IPS-NIHi7 (cell line): ENCODE measurements around the gene SEMA6C.
"Not testable (repeated sequence)": the region's sequence is repeated elsewhere in the genome, so short reads cannot be mapped to it uniquely, and the experiment has no call there.

ENCODE experiments used
- DNase-seq: peaks from one replicate; pipeline ENCODE4 v3.0.0; 2012; ENCODE audit warnings: mixed read lengths; ENCODE audit errors: extremely low spot score

Gene SEMA6C, protein sequence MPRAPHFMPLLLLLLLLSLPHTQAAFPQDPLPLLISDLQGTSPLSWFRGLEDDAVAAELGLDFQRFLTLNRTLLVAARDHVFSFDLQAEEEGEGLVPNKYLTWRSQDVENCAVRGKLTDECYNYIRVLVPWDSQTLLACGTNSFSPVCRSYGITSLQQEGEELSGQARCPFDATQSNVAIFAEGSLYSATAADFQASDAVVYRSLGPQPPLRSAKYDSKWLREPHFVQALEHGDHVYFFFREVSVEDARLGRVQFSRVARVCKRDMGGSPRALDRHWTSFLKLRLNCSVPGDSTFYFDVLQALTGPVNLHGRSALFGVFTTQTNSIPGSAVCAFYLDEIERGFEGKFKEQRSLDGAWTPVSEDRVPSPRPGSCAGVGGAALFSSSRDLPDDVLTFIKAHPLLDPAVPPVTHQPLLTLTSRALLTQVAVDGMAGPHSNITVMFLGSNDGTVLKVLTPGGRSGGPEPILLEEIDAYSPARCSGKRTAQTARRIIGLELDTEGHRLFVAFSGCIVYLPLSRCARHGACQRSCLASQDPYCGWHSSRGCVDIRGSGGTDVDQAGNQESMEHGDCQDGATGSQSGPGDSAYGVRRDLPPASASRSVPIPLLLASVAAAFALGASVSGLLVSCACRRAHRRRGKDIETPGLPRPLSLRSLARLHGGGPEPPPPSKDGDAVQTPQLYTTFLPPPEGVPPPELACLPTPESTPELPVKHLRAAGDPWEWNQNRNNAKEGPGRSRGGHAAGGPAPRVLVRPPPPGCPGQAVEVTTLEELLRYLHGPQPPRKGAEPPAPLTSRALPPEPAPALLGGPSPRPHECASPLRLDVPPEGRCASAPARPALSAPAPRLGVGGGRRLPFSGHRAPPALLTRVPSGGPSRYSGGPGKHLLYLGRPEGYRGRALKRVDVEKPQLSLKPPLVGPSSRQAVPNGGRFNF

DNA sequence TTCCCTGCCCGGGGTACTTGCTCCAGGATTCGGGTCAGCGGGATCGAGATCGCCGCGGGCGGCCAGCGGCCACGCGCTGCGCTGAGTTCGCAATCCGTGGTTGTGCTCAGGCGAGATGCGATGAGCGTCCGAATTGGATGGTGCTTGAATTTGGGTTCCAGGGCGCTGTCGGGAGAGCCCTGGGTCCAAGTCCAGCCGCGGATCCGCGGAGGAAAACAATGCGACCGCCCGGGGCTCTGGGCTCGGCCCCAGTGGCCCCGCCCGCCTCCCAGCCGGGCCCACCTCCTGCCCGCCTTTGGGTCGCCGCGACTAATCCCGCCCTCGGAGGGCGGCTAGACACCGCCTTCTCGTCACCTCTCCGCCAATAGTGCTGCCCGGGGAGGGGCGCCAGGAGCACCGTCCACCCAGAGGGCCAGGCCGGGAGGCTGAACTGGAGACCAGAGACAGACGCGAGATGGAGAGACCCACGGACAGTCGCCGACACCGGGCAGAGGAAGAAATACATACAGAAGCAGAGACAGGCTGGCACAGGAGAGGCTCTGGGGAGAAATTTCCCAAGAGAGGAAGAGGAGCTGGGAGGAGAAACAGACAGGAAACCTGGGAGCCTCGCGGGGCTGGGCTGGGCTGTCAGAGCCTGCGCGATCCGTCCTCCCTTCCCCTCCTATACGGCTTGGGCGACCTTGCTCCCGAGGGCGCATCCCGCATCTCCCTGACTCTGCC lies at the start of gene SEMA6C:
Gene SEMA6C (minus strand): TSS at position 220 of the 720 bp plus-strand sequence. CDS start 4,010 bp downstream, outside the sequence.
- peak; percentile 95 for DNase-seq

DNA sequence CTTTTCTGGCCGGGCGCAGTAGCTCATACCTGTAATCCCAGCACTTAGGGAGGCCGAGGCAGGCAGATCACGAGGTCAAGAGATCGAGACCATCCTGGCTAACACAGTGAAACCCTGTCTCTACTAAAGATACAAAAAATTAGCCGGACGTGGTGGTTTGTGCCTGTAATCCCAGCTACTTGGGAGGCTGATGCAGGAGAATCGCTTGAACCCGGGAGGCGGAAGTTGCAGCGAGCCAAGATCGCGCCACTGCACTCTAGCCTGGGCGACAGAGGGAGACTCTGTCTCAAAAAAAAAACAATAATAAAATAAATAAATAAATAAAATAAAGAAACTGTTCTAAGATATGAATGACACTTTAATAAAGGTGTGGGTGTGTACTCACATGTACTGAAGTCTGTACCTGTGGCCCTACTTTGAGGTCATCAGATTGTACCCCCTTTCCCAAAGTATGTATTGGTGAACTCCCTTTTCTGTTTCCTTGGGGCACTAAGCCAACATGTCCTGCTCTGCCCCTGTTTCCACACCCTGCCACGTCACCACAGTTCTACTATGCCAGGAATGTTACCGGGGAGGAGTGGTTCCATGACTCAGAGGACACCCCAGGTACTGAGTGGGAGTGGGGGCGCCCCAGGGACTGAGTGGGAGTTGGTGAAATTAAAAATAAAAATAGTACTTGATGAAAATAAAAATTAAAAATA lies 48.6 kb upstream of the SEMA6C start:
- DNase-seq = not testable (repeated sequence)

GRCh38 chr1:151193856-151194255 lies 47.4 kb upstream of the SEMA6C start:
- DNase-seq = no peak

DNA sequence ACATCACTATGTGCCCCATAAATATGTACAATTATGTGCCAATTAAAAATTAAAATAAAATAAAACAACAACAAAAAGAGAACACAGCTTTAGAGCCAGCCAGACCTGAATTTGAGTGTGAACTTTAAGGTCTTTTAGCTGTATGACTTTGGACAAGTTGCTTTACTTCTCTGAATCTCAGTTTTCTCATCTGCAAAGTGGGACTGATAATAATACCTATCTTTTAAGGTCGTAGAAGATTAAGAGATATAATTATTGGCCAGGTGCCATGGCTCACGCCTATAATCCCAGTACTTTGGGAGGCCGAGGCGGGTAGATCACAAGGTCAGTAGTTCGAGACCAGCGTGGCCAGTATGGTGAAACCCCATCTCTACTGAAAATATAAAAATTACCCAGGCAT lies 46.9 kb upstream of the SEMA6C start:
- no peak for DNase-seq

DNA sequence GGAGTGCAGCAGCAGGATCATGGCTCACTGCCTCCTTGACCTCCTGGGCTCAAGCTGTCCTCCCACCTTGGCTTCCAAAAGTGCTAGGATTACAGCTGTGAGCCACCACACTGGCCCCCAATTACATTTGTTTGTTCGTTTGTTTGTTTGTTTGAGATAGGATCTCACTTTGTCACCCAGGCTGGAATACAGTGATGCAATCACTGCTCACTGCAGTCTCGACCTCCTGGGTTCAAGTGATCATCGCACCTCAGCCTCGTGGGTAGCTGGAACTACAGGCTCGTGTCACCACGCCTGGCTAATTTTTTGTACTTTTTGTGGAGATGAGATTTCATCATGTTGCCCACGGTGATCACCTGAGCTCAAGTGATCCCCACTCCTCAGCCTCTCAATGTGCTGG lies 45.6 kb upstream of the SEMA6C start:
- DNase-seq = no peak

- peak; percentile 95 for DNase-seq
Observed at GRCh38 chr1:151189637-151190445, 43.4 kb upstream of the SEMA6C start, which contains the start of gene VPS72. Gene VPS72, minus strand, starts transcription at chr1:151190197. Its CDS starts 76 bp downstream, at chr1:151190121.

- DNase-seq = not testable (repeated sequence)
Observed at GRCh38 chr1:151188667-151189066, 42.2 kb upstream of the SEMA6C start.

DNA sequence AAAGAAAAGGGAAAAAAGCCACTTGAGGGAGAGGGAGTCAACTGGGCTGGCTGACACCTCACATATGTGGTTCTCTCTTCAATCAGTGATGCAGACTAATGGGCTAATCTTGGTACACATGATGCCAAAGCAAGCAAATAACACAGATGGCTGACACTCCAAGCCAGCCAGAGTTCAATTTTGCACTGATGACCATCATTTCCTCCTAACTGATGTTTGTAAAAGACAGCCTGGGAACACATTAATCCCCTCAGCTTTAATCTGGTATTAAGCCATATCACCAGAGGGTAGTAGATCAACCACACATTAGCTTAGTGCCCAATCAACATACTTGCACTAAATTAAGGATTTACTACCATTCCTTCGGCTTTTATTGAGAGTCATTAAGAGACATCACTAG lies 40.8 kb upstream of the SEMA6C start:
- DNase-seq = no peak

- no peak for DNase-seq
Observed at GRCh38 chr1:151184211-151184610, 37.8 kb upstream of the SEMA6C start.

DNA sequence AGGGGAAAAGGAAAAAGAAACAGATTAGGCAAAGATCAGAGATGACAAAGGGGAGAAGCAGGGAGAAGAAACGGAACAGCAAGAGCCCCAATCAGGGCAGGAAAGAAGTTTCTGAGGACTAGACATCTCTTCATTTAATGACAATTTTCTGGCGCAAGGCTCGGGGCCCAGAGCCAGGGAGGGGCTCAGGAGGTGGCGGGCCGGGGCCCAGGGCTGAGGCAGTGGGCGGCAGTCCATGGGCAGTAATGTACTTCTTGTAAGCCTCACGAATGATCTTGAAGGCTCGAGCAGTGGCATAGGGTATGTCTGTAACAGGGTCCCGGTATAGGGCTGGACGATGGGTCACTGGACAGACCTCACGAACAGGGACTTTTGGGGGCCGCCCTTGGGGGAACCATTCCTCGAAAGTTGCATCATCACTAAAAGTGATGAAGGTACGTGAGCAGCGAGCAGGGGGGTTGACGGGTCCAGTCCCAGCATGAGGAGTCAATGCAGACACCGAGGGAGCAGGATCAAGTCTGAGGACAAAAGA lies 30.1 kb upstream of the SEMA6C start:
- no peak for DNase-seq

DNA sequence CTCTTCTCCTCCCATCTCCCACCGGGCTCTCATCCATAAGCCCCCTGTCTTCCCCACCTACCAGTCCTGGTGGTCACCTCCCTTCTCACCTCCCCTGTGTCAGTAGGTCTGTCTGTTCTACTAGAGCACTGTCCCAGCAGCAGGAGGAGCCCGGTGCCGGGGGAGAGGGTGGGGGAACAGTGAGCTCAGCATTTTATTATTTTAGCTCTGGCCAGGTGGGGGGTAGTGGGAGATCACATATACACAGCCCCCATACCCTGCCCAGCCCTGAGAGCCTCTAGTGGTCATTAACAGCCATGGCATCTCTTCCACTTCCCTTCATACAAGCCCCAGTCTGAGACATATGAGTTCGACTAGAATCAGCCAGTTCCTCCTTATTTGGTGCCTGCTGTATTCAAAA lies 29.4 kb upstream of the SEMA6C start, which contains the start of gene TMOD4:
Gene TMOD4 (minus strand): TSS at position 119 of the 400 bp plus-strand sequence. CDS start 1,106 bp downstream, outside the sequence.
- peak; percentile 50 for DNase-seq

DNA sequence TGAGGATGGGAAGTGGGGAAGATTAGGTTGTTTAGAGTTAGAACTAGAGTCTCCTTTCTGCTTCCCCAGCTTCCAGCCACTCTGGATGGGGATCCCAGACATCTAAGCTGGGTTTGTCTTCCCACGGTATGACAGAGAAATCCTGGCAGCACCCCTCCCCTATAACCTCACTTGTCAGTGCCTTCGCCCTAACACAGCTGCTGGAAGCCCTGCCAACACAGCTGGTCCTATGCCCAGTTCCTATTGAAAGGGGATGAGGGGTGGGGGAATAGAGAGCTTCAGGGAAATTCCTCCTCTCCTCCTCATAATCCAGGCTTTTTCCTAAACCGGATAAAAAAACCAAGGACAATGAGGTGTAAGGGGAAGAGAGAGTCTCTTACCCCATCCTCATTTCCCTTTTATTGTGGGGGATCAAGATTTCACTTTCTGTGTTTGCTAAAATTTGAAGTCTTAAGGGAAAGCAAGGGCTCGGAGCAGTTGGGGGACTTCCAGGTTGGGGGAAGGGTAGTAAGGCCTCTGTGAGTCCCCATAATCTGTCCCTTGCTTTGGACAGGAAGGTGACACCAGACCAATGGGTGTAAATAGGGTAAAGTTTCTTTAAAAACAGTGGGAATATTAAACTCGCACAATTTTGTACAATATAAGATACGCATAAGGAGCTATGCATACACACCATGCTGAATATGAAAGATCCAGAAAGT lies 28.8 kb upstream of the SEMA6C start:
- no peak for DNase-seq

DNA sequence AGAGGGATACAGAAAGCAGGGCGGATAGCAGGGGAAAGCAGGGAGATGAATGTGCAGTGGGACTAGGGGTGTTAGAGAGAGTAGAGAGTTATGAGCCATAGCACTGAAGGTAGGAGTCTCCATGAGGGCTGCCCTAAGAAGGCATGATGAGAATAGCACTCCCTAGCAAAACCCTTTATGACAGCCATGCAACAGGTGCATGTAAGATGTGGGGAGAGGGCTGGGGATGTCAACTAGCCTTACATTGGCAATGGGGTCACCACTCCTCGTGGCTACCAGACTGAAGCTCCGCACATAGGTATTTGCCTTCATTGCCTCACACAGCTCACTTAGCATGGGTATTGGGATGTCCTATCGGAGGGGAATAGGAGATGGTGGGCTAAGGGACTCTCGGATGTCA lies 24.8 kb upstream of the SEMA6C start:
- no peak for DNase-seq

DNA sequence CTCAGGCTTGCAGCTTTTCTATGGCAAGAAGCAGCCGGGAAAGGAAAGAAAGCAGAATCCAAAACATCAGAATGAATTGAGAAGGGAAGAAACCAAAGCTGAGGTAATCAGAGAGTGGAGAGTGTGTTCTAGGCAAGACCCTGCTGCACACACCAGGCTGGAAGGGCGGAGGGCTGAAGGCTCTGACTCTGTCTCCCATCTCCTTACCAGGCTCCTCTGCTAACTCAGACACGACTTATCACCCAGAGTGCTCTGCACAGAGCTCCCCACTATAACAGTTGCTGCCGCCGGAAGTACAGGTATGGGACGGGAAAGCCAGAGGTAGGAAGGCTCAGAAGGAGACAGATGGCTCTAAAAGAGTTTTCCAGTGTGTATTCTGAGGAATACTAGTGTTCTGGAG lies 20.7 kb upstream of the SEMA6C start:
- no peak for DNase-seq

DNA sequence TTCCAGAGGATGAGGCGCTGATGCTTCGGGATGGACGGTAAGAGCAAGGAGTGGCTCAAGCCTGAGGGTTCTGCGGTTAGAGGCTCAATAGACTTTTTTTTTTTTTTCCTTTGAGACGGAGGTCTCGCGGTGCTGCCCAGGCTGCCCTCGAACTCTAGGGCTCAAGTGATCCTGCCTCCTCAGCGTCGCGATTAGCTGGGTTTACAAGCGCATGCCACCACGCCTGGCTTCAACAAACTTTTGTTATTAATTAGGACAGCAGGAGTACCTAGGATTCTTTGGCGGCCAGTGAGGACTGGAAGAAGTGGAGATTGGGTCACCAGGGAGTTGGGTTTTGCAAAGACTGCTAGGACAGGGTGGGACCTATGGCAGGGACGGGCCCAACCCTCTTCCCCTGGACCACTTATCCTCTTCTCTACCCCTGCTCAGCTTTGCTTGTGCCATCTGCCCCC lies 20.1 kb upstream of the SEMA6C start:
- DNase-seq = peak; percentile 39

DNA sequence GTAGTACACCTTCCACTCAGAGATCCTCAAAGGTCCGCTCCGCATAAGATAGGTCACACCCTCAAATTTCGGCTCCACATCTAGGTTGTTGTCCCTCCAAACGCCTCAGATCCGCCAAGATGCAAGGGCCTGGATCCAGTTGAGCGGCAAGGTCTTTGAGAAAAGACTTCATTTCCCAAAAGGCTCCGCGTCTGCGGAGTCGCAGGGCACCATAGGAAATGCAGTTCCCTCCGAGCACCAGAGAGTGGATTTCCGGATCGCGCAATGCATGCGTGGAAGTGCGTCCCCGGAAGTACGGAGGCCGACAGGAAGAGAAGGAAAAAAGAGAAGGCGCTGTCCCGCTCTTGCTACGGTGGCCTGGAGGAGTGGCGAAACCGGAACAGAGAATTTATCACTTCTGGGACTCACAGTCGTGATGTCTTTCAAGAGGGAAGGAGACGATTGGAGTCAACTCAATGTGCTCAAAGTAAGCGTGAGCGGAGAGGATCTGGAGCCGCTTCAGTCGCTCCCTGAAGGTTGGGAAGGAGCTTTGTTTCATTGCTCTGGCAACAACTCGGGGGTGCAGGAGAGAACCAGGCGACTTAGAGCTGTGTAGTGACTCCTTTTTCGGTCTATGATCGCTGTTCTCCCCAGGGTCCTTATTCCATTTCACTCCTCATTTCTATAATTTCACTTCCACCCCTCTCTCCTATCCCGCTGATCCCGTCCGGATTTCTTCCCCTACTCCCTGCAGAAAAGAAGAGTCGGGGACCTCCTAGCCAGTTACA lies 19.5 kb upstream of the SEMA6C start, which contains the start of the genes LYSMD1 and SCNM1:
Gene LYSMD1 (minus strand): TSS at position 165 of the 767 bp plus-strand sequence. CDS start 644 bp downstream, outside the sequence.
Gene SCNM1 (plus strand): TSS at position 407 of the 767 bp plus-strand sequence. CDS start 9 bp downstream, at position 416.
- peak; percentile 94 for DNase-seq

DNA sequence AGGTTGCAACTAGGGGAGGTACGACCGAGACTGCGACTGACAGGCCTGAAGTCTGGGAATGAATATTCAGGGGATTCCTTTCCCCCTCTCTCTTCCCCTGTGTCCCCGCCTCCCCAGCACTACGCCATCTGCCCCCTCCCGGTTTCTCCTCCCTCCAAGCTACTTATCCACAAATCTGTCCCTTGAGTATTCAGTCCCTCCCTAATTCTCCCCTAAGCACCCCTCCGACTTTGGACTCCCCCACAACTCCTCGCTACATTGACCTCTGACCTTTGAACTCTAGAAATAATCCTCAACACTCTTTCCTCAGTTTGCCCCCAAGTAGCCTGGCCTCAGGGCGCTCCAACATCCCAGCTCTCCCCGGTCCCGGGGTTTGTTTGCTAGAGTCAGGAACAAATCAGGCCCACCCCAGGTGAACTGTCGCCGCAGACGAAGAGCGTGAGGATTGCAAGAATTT lies 18.9 kb upstream of the SEMA6C start:
- peak; percentile 86 for DNase-seq

- no peak for DNase-seq
Observed at GRCh38 chr1:151164732-151165280, 18.4 kb upstream of the SEMA6C start.
